Measurements from ENCODE around the gene RELA. TPM values are rescaled to one million over a fixed set of nuclear protein-coding genes. Genes with fewer than 3 reads are reported as not detected.

Gene RELA
- total RNA-seq, 2 experiments from 2014 or later: 76.9 to 109 TPM

DNA sequence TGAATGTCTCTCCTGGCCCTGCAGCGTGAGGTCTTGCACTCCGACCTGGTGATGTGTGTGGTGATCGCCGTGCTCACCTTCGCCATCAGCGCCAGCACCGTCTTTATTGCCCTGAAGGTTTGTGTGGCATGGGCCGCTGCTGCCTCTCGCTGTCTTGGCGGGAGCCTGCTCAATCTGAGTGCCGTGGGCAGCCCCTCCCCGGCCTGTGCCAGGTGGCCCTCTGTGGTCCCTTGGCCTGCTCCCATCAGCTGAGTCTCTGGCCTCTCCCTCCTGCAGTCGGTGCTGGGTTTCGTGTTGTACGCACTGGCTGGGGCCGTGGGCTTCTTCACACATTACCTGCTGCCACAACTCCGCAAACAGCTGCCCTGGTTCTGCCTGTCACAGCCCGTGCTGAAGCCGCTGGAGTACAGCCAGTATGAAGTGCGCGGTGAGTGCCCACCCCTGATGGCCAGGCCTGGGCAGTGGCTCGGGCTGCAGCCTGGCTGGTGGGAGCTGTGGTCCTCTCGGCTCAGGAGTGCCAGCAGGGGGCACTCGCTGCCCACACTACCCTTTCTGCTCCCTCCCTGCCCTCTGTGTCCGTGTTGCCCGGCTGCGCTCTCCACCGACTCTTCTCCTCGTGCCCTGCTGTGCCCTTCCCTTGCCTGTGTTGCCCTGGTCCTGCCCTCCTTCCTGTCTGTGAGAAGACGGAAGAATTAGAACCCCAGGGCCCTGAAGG is 36.9 kb downstream of the RELA start:
- ChIA-PET CTCF (interaction anchor here (0.9 to 2.9 kb wide), 10 partner anchors 9 to 191 kb away, joined by 3 to 13 read pairs (median 4); partner anchors contain the start of gene SIPA1), POLR2A (interaction anchor here (0.6 kb wide), 1 partner anchor 232 kb away, joined by 3 read pairs; no protein-coding TSS in a partner anchor)
- H3K27me3 Mint-ChIP-seq: no peaks in the 10 kb centered on the region
- intact Hi-C loops (cut with DNase I, micrococcal nuclease): loop anchor here in 1 of 2 experiments (1.0 to 2.0 kb wide), 2 partner anchors 193 to 363 kb away; no protein-coding TSS in a partner anchor
- no peak overlapping the region for H3K27ac Mint-ChIP-seq
- H3K36me3 Mint-ChIP-seq (ENCODE audit: low read depth): peaks cover 51% of the 10 kb centered on the region
- H3K9me3 Mint-ChIP-seq (ENCODE audit: low read depth): no peaks in the 10 kb centered on the region
- no peak overlapping the region for H3K4me3 Mint-ChIP-seq
- H3K4me1 Mint-ChIP-seq: no peaks in the 10 kb centered on the region
- DNase-seq (peak; percentile 73), ATAC-seq (peak; percentile 85)

DNA sequence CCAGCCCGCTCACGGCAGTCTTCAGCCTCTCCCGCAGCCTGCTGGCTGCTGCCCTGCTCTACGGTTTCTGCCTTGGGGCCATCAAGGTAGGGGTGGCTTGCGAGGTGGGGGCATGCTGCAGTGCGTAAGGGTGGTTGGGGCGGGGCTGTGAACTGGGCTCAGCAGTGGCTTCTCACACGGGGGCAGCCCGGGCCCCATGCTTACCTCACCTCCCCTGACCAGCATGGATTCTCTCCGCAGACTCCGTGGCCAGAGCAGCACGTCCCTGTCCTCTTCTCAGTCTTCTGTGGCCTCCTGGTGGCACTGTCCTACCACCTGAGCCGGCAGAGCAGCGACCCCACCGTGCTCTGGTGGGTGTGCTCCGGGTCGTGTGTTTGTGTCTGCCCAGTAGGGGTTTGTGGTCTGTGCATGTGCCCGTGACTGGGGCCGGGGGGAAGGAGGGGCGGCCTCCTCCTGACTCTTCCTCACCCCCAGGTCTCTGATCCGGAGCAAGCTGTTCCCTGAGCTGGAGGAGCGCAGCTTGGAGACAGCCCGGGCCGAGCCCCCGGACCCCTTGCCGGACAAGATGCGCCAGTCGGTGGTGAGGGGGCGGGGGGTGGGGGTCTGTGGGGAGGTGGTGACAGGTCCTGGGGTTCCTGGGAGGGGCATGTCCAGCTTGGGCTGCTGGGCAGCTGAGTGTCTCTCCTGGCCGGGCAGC is 37.6 kb downstream of the RELA start:
- ATAC-seq (no peak), DNase-seq (no peak)
- Mint-ChIP-seq H3K4me3 (no peak overlapping the region), H3K27me3 (no peaks in the 10 kb centered on the region), H3K36me3 (ENCODE audit: low read depth) (peaks cover 49% of the 10 kb centered on the region), H3K9me3 (ENCODE audit: low read depth) (no peaks in the 10 kb centered on the region), H3K27ac (no peak overlapping the region), H3K4me1 (no peaks in the 10 kb centered on the region)
- CTCF ChIA-PET: interaction anchor here (1.0 to 2.9 kb wide), 7 partner anchors 13 to 192 kb away, joined by 3 to 13 read pairs (median 3); partner anchors contain the start of gene SIPA1
- intact Hi-C loops (cut with DNase I, micrococcal nuclease): no loop called here
- POLR2A ChIA-PET: no interaction called here

DNA sequence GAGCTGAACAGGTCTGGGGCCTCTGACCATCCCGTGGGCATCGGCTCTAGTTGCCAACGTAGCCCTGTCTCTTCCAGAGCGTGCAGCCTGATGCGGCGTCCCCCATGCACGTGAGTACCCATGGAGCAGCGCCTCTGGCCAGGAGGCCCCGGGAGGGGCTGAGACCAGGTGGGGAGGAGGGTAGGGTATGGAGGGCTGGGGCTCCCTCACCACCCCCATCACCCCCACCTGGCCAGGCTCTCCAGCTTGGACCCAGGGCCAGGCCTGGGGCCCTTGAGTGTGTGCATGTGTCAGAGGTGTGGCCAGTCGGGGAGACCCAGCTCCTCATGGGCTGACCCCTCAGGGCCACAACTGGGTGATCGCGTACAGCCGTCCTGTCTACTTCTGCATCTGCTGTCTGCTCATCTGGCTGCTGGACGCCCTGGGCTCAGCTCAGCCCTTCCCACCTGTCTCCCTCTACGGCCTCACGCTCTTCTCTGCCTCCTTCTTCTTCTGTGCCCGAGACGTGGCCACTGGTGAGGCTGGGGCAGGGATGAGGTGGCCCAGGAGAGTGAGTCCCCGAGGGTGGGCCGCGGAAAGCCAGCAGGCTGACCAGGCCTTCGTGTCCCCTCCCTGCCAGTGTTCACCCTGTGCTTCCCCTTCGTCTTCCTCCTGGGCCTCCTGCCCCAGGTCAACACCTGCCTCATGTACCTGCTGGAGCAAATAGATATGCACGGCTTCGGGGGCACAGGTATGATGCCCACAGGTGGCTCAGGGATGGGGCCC is 38.7 kb downstream of the RELA start:
- ATAC-seq: no peak

DNA sequence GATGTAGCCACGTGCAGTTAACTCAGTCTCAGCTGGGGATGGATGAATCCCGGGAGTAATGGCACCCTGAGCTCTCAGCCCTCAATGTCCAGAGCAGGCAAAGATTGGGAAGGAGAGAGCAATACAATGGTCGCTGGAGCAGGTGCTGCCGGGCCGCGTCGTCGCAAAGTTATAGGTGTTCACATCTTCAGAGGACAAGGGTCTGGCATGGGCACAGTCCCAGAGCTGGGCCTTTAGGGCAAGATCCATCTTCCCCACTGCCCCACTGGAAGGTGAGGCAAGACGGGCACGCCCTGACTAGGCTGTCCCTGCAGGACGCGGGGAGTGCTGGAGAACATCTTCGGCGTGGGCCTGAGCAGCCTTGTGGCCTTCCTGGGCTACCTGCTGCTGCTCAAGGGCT is 39.5 kb downstream of the RELA start:
- ChIA-PET POLR2A (interaction anchor here (1.4 kb wide), 1 partner anchor 9 kb away, joined by 6 read pairs; no protein-coding TSS in a partner anchor), CTCF (interaction anchor here (0.8 to 1.3 kb wide), 5 partner anchors 11 to 35 kb away, joined by 3 to 4 read pairs (median 3); no protein-coding TSS in a partner anchor)
- intact Hi-C loops (cut with DNase I, micrococcal nuclease): no loop called here
- Mint-ChIP-seq H3K4me1 (no peaks in the 10 kb centered on the region), H3K36me3 (ENCODE audit: low read depth) (peaks cover 57% of the 10 kb centered on the region), H3K9me3 (ENCODE audit: low read depth) (no peaks in the 10 kb centered on the region), H3K27ac (no peak overlapping the region), H3K4me3 (no peak overlapping the region), H3K27me3 (no peaks in the 10 kb centered on the region)
- ATAC-seq: no peak
- DNase-seq: no peak

More for the DNA sequence above, 38.7 kb downstream of the RELA start:
- no peak for DNase-seq
- Mint-ChIP-seq H3K9me3 (ENCODE audit: low read depth) (no peaks in the 10 kb centered on the region), H3K4me3 (no peak overlapping the region), H3K27me3 (no peaks in the 10 kb centered on the region), H3K4me1 (no peaks in the 10 kb centered on the region), H3K27ac (no peak overlapping the region), H3K36me3 (ENCODE audit: low read depth) (peaks cover 51% of the 10 kb centered on the region)
- ChIA-PET CTCF (interaction anchor here (0.6 to 2.9 kb wide), 7 partner anchors 11 to 320 kb away, joined by 3 to 13 read pairs (median 3); partner anchors contain the start of gene SIPA1), POLR2A (interaction anchor here (0.7 to 1.4 kb wide), 2 partner anchors 9 to 95 kb away, joined by 3 to 6 read pairs; no protein-coding TSS in a partner anchor)
- intact Hi-C loops (cut with DNase I, micrococcal nuclease): no loop called here

DNA sequence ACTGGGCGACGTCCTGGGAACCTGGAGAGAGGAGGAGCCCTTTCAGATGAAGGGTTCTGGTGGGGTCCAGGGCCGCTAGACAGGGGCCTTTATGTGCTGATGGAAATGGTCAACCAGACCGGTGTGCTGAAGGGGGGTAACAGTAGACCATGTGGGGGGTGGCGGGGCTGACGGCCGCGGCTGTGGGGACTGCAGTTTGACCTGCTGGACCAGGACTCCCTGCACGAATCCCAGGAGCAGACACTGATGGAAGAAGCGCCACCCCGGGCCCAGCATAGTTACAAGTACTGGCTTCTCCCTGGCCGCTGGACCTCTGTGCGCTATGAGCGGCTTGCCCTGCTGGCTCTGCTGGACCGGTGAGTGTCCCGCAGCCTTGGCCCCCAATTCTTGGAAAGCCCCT is 40.7 kb downstream of the RELA start:
- ATAC-seq: no peak
- Mint-ChIP-seq H3K4me3 (no peak overlapping the region), H3K9me3 (ENCODE audit: low read depth) (no peaks in the 10 kb centered on the region), H3K27me3 (no peaks in the 10 kb centered on the region), H3K27ac (no peak overlapping the region), H3K4me1 (peaks cover 6% of the 10 kb centered on the region), H3K36me3 (ENCODE audit: low read depth) (peaks cover 54% of the 10 kb centered on the region)
- intact Hi-C loops (cut with DNase I, micrococcal nuclease): no loop called here
- no peak for DNase-seq
- ChIA-PET CTCF (no interaction called here), POLR2A (interaction anchor here (1.0 kb wide), 1 partner anchor 31 kb away, joined by 3 read pairs; no protein-coding TSS in a partner anchor)

DNA sequence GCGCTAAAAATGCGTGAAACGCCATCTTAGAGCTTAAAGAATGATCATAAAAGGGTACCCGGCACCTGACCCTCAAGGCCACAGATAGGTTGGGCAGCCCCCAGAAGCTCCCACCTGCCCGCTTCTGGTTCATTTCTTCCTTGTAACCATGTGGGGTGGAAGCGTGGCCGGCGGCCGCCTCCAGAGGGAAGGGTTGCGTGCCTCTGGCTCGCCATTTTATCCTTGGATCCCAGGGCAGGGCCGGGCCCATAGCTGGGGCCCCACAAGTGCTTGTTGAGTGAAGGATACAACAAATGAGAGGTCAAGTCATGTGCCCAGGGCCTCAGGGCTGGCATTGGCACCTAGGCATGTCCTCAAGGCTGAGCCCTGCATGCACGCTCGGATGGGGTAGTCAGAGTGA is 41.3 kb downstream of the RELA start:
- no peak for DNase-seq
- Mint-ChIP-seq H3K4me3 (no peak overlapping the region), H3K9me3 (ENCODE audit: low read depth) (no peaks in the 10 kb centered on the region), H3K4me1 (peaks cover 12% of the 10 kb centered on the region), H3K36me3 (ENCODE audit: low read depth) (peaks cover 53% of the 10 kb centered on the region), H3K27ac (no peak overlapping the region), H3K27me3 (no peaks in the 10 kb centered on the region)
- no peak for ATAC-seq
- POLR2A ChIA-PET: interaction anchor here (1.0 kb wide), 1 partner anchor 31 kb away, joined by 3 read pairs; no protein-coding TSS in a partner anchor
- intact Hi-C loops (cut with DNase I, micrococcal nuclease): no loop called here
- CTCF ChIA-PET: no interaction called here

DNA sequence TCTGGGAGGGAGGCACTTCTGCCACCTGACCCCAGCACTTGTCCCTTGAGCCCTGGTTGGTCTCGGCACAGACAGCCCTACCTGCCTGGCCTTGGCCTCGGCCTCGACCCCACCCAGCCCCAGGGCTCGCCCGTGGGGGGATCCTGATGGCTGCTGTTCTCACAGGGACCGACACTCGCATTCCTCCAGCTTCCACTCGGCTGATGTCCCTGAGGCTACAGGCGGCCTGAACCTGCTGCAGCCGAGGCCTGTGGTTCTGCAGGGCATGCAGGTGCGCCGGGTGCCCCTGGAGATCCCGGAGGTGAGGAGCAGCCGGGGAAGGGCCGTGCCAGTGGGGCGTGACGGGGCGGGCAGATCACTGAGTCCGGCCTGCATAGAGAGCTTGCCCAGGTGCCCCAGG is 42.0 kb downstream of the RELA start:
- no peak overlapping the region for H3K4me3 Mint-ChIP-seq
- ATAC-seq (no peak), DNase-seq (no peak)
- no peak overlapping the region for H3K27ac Mint-ChIP-seq
- POLR2A ChIA-PET: no interaction called here
- H3K36me3 Mint-ChIP-seq (ENCODE audit: low read depth): peaks cover 50% of the 10 kb centered on the region
- intact Hi-C loops (cut with DNase I, micrococcal nuclease): no loop called here
- H3K9me3 Mint-ChIP-seq (ENCODE audit: low read depth): no peaks in the 10 kb centered on the region
- CTCF ChIA-PET: no interaction called here
- H3K4me1 Mint-ChIP-seq: peaks cover 14% of the 10 kb centered on the region
- H3K27me3 Mint-ChIP-seq: no peaks in the 10 kb centered on the region

DNA sequence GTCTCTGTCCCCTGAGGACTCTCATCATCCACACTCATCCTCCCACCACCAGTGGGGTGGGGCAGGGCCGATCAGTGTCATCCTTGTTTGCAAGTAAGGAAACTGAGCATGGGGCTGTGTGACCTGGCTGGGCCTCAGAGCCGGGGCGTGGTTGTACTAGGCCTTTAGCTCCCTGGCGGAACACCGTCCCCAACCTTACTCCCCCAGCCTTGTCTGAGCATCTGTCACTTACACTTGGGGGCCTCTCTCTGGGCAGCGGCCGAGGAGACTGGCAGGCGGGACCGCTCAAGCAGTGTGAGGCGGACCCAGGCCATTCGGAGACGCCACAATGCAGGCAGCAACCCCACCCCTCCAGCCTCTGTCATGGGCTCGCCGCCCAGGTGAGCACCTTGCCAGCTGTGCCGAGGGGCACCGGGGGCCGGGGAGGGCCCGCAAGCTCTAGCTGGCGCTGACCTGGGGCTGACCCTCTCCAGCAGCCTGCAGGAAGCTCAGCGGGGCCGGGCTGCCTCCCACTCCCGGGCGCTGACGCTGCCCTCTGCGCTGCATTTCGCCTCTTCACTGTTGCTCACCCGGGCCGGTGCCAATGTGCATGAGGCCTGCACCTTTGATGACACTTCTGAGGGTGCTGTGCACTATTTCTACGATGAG is 43.3 kb downstream of the RELA start:
- Mint-ChIP-seq H3K27ac (no peak overlapping the region), H3K4me3 (no peak overlapping the region), H3K4me1 (peaks cover 14% of the 10 kb centered on the region), H3K9me3 (ENCODE audit: low read depth) (no peaks in the 10 kb centered on the region), H3K27me3 (no peaks in the 10 kb centered on the region), H3K36me3 (ENCODE audit: low read depth) (peaks cover 45% of the 10 kb centered on the region)
- no peak for DNase-seq
- ChIA-PET CTCF (no interaction called here), POLR2A (interaction anchor here (0.9 kb wide), 1 partner anchor 18 kb away, joined by 3 read pairs; the partner anchor contains the start of gene SIPA1)
- no peak for ATAC-seq
- intact Hi-C loops (cut with DNase I, micrococcal nuclease): no loop called here

DNA sequence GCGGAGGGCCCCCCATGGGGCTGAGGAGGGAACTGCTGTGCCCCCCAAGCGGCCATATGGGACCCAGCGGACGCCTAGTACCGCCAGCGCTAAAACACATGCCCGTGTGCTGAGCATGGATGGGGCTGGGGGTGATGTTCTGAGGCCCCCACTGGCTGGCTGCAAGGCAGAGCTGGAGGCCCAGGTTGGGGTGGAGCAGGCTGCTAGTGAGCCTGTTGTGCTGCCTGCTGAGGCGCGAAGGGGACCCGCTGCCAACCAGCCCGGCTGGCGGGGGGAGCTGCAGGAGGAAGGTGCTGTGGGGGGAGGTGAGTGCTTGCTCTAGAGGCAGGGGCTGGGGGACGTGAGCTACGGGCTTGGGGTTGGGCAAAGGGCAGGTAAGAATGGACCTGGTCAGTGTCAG is 44.0 kb downstream of the RELA start:
- intact Hi-C loops (cut with DNase I, micrococcal nuclease): no loop called here
- Mint-ChIP-seq H3K27me3 (no peaks in the 10 kb centered on the region), H3K36me3 (ENCODE audit: low read depth) (peaks cover 43% of the 10 kb centered on the region), H3K27ac (peak overlapping the region; percentile 58), H3K9me3 (ENCODE audit: low read depth) (no peaks in the 10 kb centered on the region), H3K4me3 (no peak overlapping the region), H3K4me1 (peaks cover 14% of the 10 kb centered on the region)
- ATAC-seq (no peak), DNase-seq (no peak)
- CTCF ChIA-PET: no interaction called here
- POLR2A ChIA-PET: interaction anchor here (0.9 kb wide), 1 partner anchor 19 kb away, joined by 3 read pairs; the partner anchor contains the start of gene SIPA1

DNA sequence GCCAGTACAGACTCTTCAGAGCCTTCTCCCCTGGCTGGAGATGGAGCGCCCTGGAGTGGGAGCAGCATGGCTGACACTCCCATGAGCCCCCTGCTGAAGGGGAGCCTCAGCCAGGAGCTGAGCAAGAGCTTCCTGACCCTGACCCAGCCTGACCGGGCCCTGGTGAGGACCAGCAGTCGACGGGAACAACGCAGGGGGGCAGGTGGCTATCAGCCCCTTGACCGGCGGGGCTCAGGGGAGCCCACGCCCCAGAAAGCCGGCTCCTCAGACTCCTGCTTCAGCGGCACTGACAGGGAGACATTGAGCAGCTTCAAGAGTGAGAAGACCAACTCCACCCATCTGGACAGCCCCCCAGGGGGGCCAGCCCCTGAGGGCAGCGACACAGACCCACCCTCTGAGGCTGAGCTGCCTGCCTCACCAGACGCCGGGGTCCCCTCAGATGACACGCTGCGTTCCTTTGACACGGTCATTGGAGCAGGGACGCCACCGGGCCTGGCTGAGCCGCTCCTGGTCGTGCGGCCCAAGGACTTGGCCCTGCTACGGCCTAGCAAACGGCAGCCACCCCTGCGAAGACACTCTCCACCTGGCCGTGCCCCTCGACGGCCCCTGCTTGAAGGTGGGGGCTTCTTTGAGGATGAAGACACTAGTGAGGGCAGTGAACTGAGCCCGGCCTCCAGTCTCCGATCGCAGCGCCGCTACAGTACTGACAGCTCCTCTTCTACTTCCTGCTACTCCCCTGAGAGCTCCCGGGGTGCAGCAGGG is 44.5 kb downstream of the RELA start:
- Mint-ChIP-seq H3K4me1 (peaks cover 15% of the 10 kb centered on the region), H3K27ac (peak overlapping the region; percentile 31), H3K36me3 (ENCODE audit: low read depth) (peaks cover 45% of the 10 kb centered on the region), H3K9me3 (ENCODE audit: low read depth) (no peaks in the 10 kb centered on the region), H3K27me3 (no peaks in the 10 kb centered on the region), H3K4me3 (no peak overlapping the region)
- POLR2A ChIA-PET: no interaction called here
- CTCF ChIA-PET: interaction anchor here (0.8 to 1.0 kb wide), 2 partner anchors 9 to 102 kb away, joined by 3 read pairs; partner anchors contain the start of gene RNASEH2C
- ATAC-seq: no peak
- no peak for DNase-seq
- intact Hi-C loops (cut with DNase I, micrococcal nuclease): no loop called here
